IMR-90 (cell line): ENCODE data around the gene FRMPD4. TPM values are rescaled to one million over a fixed set of nuclear protein-coding genes. Genes with fewer than 3 reads are reported as not detected.

ENCODE experiments used
- ATAC-seq: fragments of 200-7000 bp; cut with Tn5 transposase; 2 replicates; pipeline ENCODE4 v1.9.1; 2020; ENCODE audit warnings: low read depth, mild to moderate bottlenecking, moderate library complexity
- BruUV-seq: library from RNA; stranded (reverse); fragments of 400-500 nt; replicated peaks from 2 replicates; lab custom pipeline; 2021; lab: Mats Ljungman, UMichigan
- CTCF ChIA-PET: fragments of 300-600 bp; formaldehyde crosslinking; extraction: SDS; loops from one replicate; lab custom pipeline; 2021; ENCODE audit warnings: antibody characterized with exemption; lab: Yijun Ruan, JAX
- POLR2A ChIA-PET: fragments of 300-600 bp; sonication (Branson Sonifier 250); formaldehyde crosslinking; loops from one replicate; lab custom pipeline; 2022; ENCODE audit warnings: antibody characterized with exemption; ENCODE audit not compliant: unreplicated experiment; lab: Charles Lee
- DNase-seq: peaks from one replicate; pipeline ENCODE4 v3.0.0; 2013
- H2AFZ ChIP-seq: replicated peaks from 2 replicates; pipeline ENCODE3; 2013; ENCODE audit warnings: low read length, mild to moderate bottlenecking; ENCODE audit not compliant: poor library complexity
- H2AK5ac ChIP-seq: 2 replicates; pipeline ENCODE4 v1.6.1; 2013; ENCODE audit warnings: low read depth, low read length, inconsistent platforms
- H2AK9ac ChIP-seq: replicated peaks from 2 replicates; pipeline ENCODE3; 2013; ENCODE audit warnings: mild to moderate bottlenecking, low read depth, low read length, moderate library complexity; ENCODE audit not compliant: poor library complexity
- H2BK120ac ChIP-seq: 2 replicates; pipeline ENCODE4 v1.6.1; 2013; ENCODE audit warnings: low read depth, low read length, inconsistent platforms
- H2BK15ac ChIP-seq: 3 replicates; pipeline ENCODE4 v1.6.1; 2013; ENCODE audit warnings: low read depth, low read length, inconsistent platforms
- H2BK20ac ChIP-seq: 2 replicates; pipeline ENCODE4 v1.6.1; 2013; ENCODE audit warnings: low read depth, mild to moderate bottlenecking, inconsistent platforms, low read length, moderate library complexity
- H2BK5ac ChIP-seq: 2 replicates; pipeline ENCODE4 v1.6.1; 2013; ENCODE audit warnings: mild to moderate bottlenecking, low read depth, low read length, inconsistent platforms; ENCODE audit not compliant: poor library complexity, severe bottlenecking
- H3K14ac ChIP-seq: replicated peaks from 2 replicates; pipeline ENCODE4 v1.6.1; 2013; ENCODE audit warnings: low read depth, low read length, inconsistent platforms
- H3K18ac ChIP-seq: 2 replicates; pipeline ENCODE4 v1.6.1; 2013; ENCODE audit warnings: low read depth, low read length, control low read depth
- H3K23ac ChIP-seq: 2 replicates; pipeline ENCODE4 v1.6.1; 2013; ENCODE audit warnings: low read depth, low read length, inconsistent platforms
- H3K27ac ChIP-seq: 2 replicates; pipeline ENCODE4 v1.5.1; 2013; ENCODE audit warnings: mild to moderate bottlenecking, control low read depth, low read length; ENCODE audit not compliant: insufficient read depth
- H3K27me3 ChIP-seq: 2 replicates; pipeline ENCODE4 v1.6.1; 2013; ENCODE audit warnings: low read length; ENCODE audit not compliant: control insufficient read depth, insufficient read depth
- H3K36me3 ChIP-seq: 2 replicates; pipeline ENCODE4 v1.6.1; 2013; ENCODE audit warnings: low read length, mixed read lengths; ENCODE audit not compliant: control insufficient read depth, insufficient read depth
- H3K4ac ChIP-seq: 2 replicates; pipeline ENCODE4 v1.6.1; 2013; ENCODE audit warnings: low read depth, low read length, inconsistent platforms
- H3K4me1 ChIP-seq: 2 replicates; pipeline ENCODE4 v1.6.1; 2013; ENCODE audit warnings: low read length, mixed read lengths; ENCODE audit not compliant: control insufficient read depth, insufficient read depth
- H3K4me2 ChIP-seq: 2 replicates; pipeline ENCODE4 v1.6.1; 2013; ENCODE audit warnings: low read depth, mild to moderate bottlenecking, control low read depth, low read length, moderate library complexity
- H3K4me3 ChIP-seq: 2 replicates; pipeline ENCODE4 v1.5.1; 2013; ENCODE audit warnings: low read depth, mild to moderate bottlenecking, control low read depth, low read length, moderate library complexity; ENCODE audit not compliant: insufficient read depth
- H3K56ac ChIP-seq: 2 replicates; pipeline ENCODE4 v1.6.1; 2013; ENCODE audit warnings: low read length, inconsistent platforms; ENCODE audit not compliant: insufficient read depth; ENCODE audit errors: extremely low read depth
- H3K79me1 ChIP-seq, 2 experiments: 2 replicates each; pipeline ENCODE4 v1.6.1; 2013; ENCODE audit warnings: low read length in 2 of 2, inconsistent platforms in 1 of 2, low read depth in 1 of 2
- H3K9ac ChIP-seq: 2 replicates; pipeline ENCODE4 v1.6.1; 2013; ENCODE audit warnings: low read depth, low read length, control low read depth
- H3K9me1 ChIP-seq: 2 replicates; pipeline ENCODE4 v1.6.1; 2013; ENCODE audit warnings: low read length, inconsistent platforms; ENCODE audit not compliant: insufficient read depth
- H3K9me3 ChIP-seq: 2 replicates; pipeline ENCODE4 v1.6.1; 2013; ENCODE audit warnings: low read length; ENCODE audit not compliant: control insufficient read depth, insufficient read depth
- H4K20me1 ChIP-seq: 2 replicates; pipeline ENCODE4 v1.6.1; 2013; ENCODE audit warnings: low read length, inconsistent platforms; ENCODE audit not compliant: insufficient read depth
- H4K5ac ChIP-seq: 2 replicates; pipeline ENCODE4 v1.6.1; 2013; ENCODE audit warnings: mild to moderate bottlenecking, low read depth, low read length, control low read depth
- H4K8ac ChIP-seq, 2 experiments: 2 replicates each; pipeline ENCODE4 v1.6.1; 2013; ENCODE audit warnings: low read depth in 2 of 2, low read length in 2 of 2, control low read depth in 1 of 2, inconsistent platforms in 1 of 2
- H4K91ac ChIP-seq: 2 replicates; pipeline ENCODE4 v1.6.1; 2013; ENCODE audit warnings: low read depth, low read length, inconsistent platforms; ENCODE audit not compliant: insufficient read depth
- BHLHE40 ChIP-seq: fragments of 150-350 bp; IDR thresholded peaks from 2 replicates; pipeline ENCODE4 v1.6.1; 2016; ENCODE audit warnings: mild to moderate bottlenecking, low read depth, low read length
- CEBPB ChIP-seq: IDR thresholded peaks from 2 replicates; pipeline ENCODE4 v1.6.1; 2012; ENCODE audit warnings: low read depth, low read length, improper control_type of control experiment
- CHD1 ChIP-seq: IDR thresholded peaks from 2 replicates; pipeline ENCODE4 v1.6.1; 2012; ENCODE audit warnings: low read depth, low read length, improper control_type of control experiment
- CTCF ChIP-seq: conservative IDR thresholded peaks from 2 replicates; pipeline ENCODE4 v1.5.1; 2012; ENCODE audit warnings: mild to moderate bottlenecking, low read depth, low read length, improper control_type of control experiment
- ELK1 ChIP-seq: fragments of 150-350 bp; IDR thresholded peaks from 2 replicates; pipeline ENCODE4 v1.6.1; 2016; ENCODE audit warnings: low read depth, mild to moderate bottlenecking, low read length, moderate library complexity, borderline replicate concordance
- FOS ChIP-seq: fragments of 150-350 bp; IDR thresholded peaks from 2 replicates; pipeline ENCODE4 v1.6.1; 2016; ENCODE audit warnings: low read depth, low read length
- MAFK ChIP-seq: IDR thresholded peaks from 2 replicates; pipeline ENCODE4 v1.6.1; 2012; ENCODE audit warnings: low read depth, low read length, improper control_type of control experiment
- MAZ ChIP-seq: IDR thresholded peaks from 2 replicates; pipeline ENCODE4 v1.6.1; 2012; ENCODE audit warnings: low read depth, mild to moderate bottlenecking, low read length, improper control_type of control experiment, moderate library complexity, borderline replicate concordance
- MXI1 ChIP-seq: IDR thresholded peaks from 2 replicates; pipeline ENCODE4 v1.6.1; 2012; ENCODE audit warnings: low read depth, mild to moderate bottlenecking, low read length, moderate library complexity, borderline replicate concordance
- NFE2L2 ChIP-seq: fragments of 150-350 bp; IDR thresholded peaks from 2 replicates; pipeline ENCODE4 v1.6.1; 2016; ENCODE audit warnings: low read depth, mild to moderate bottlenecking, low read length
- POLR2A ChIP-seq: IDR thresholded peaks from 2 replicates; pipeline ENCODE4 v1.6.1; 2012; ENCODE audit warnings: mild to moderate bottlenecking, low read depth, low read length
- RAD21 ChIP-seq: IDR thresholded peaks from 2 replicates; pipeline ENCODE4 v1.6.1; 2012; ENCODE audit warnings: low read length, improper control_type of control experiment
- RCOR1 ChIP-seq: IDR thresholded peaks from 2 replicates; pipeline ENCODE4 v1.6.1; 2012; ENCODE audit warnings: mild to moderate bottlenecking, low read length, improper control_type of control experiment; ENCODE audit not compliant: insufficient replicate concordance
- RFX5 ChIP-seq: IDR thresholded peaks from 2 replicates; pipeline ENCODE4 v1.8.0; 2012; ENCODE audit warnings: low read depth, mild to moderate bottlenecking, low read length, moderate library complexity
- SMC3 ChIP-seq: fragments of 150-350 bp; IDR thresholded peaks from 2 replicates; pipeline ENCODE4 v1.6.1; 2016; ENCODE audit warnings: low read depth, mild to moderate bottlenecking, antibody characterized with exemption, low read length, moderate library complexity
- USF2 ChIP-seq: fragments of 150-350 bp; IDR thresholded peaks from 2 replicates; pipeline ENCODE4 v1.6.1; 2017; ENCODE audit warnings: mild to moderate bottlenecking, antibody characterized with exemption, low read length, low read depth
- WGBS, 2 experiments: methylation state at CpG; one replicate each; pipeline versions ENCODE4 v1.1.5 to v1.1.7; 2013; ENCODE audit warnings: missing lambda C conversion rate in 2 of 2; ENCODE audit not compliant: insufficient read length in 1 of 2; ENCODE audit errors: extremely low coverage in 2 of 2; 5-methylcytosine and 5-hydroxymethylcytosine counted together
- dilution Hi-C: fragments of 300-500 bp; cut with HindIII; formaldehyde crosslinking; loops from one replicate; pipeline ENCODE4 v1.14.3; 2018; ENCODE audit warnings: low sequenced_read_pairs; ENCODE audit not compliant: unreplicated experiment
- in situ Hi-C: fragments of 300-500 bp; cut with MboI; formaldehyde crosslinking; loops from 3 replicates; pipeline ENCODE4 v1.14.3; 2019; ENCODE audit warnings: low sequenced_read_pairs, inconsistent platforms, mixed read lengths
- intact Hi-C: fragments of 100-400 bp; cut with micrococcal nuclease; formaldehyde crosslinking; loops from 2 replicates; pipeline ENCODE4 v1.10.0; 2022
- polyA plus RNA-seq, 3 experiments: library from polyadenylated mRNA; depleted of rRNA; stranded (reverse); fragments of >200 nt; gene quantifications; 2 replicates each; pipeline ENCODE4 v1.2.3, GENCODE V29; 2012; ENCODE audit warnings: low replicate concordance in 1 of 3
- total RNA-seq: library from RNA; depleted of rRNA; stranded (reverse); fragments of >200 nt; gene quantifications from 2 replicates; pipeline ENCODE4 v1.2.3, GENCODE V29; 2012

The FRMPD4 gene
- total and polyA plus RNA-seq, 2 of the 4 experiments (the other 2 are of a cell fraction), result 0.53 to 1.1 TPM

GRCh38 chrX:12583543-12583942 is 445.3 kb downstream of the FRMPD4 start:
- no peaks in the 10 kb centered on the region for H3K79me1 ChIP-seq
- H3K9me1 ChIP-seq, result no peaks in the 10 kb centered on the region
- H2BK5ac ChIP-seq, result no peak overlapping the region
- no peak overlapping the region for H3K9ac ChIP-seq
- no peak overlapping the region for H4K91ac ChIP-seq
- 55% methylated on average over 18 of the region's 25 CpGs; no CpG with 5 or more reads in 1 of the 2 experiments for WGBS, 2 experiments
- no peak overlapping the region for H2BK20ac ChIP-seq
- no peak overlapping the region for H3K18ac ChIP-seq
- H3K14ac ChIP-seq, result no peak overlapping the region
- no peak overlapping the region for H2BK120ac ChIP-seq
- DNase-seq (no peak), ATAC-seq (no peak)
- H4K20me1 ChIP-seq, result no peaks in the 10 kb centered on the region
- H3K23ac ChIP-seq, result no peak overlapping the region
- H3K36me3 ChIP-seq, result no peaks in the 10 kb centered on the region
- ChIA-PET CTCF (no interaction called here), POLR2A (no interaction called here)
- H3K4ac ChIP-seq, result no peak overlapping the region
- intact Hi-C loops (no loop called here), in situ Hi-C loops (no loop called here), dilution Hi-C loops (no loop called here)
- H3K9me3 ChIP-seq, result peaks cover 3% of the 10 kb centered on the region
- H2AFZ ChIP-seq, result no peak overlapping the region
- H4K8ac ChIP-seq, result no peak overlapping the region
- TF ChIP-seq RFX5 (no peak), SMC3 (no peak), MAFK (no peak), CTCF (no peak), FOS (no peak), POLR2A (no peak), BHLHE40 (no peak), RCOR1 (no peak), RAD21 (no peak), MAZ (no peak), CEBPB (no peak), ELK1 (no peak), USF2 (no peak), NFE2L2 (no peak), MXI1 (no peak), CHD1 (no peak)
- no peak overlapping the region for H4K5ac ChIP-seq
- H2AK5ac ChIP-seq, result no peak overlapping the region
- no peaks in the 10 kb centered on the region for H3K4me1 ChIP-seq
- no peak overlapping the region for H3K27ac ChIP-seq
- no peak overlapping the region for H3K4me3 ChIP-seq
- H2BK15ac ChIP-seq, result no peak overlapping the region
- BruUV-seq, result no TSS peak
- H3K27me3 ChIP-seq, result no peaks in the 10 kb centered on the region
- H3K56ac ChIP-seq, result no peak overlapping the region
- no peak overlapping the region for H3K4me2 ChIP-seq
- no peak overlapping the region for H2AK9ac ChIP-seq
